NCI-H226 (cell line): ENCODE measurements around the gene GOLGA6C.
"Not testable (repeated sequence)": the region's sequence is repeated elsewhere in the genome, so short reads cannot be mapped to it uniquely, and the experiment has no call there.

Experiments
- DNase-seq: peaks from one replicate; pipeline ENCODE4 v3.0.0-alpha.2; 2015

GOLGA6C gene

GRCh38 chr15:75259873-75260272 is 1.7 kb downstream of the GOLGA6C start:
- DNase-seq = not testable (repeated sequence)

GRCh38 chr15:75273751-75274359 is 15.7 kb downstream of the GOLGA6C start:
- not testable (repeated sequence) for DNase-seq

GRCh38 chr15:75274509-75275107 is 16.5 kb downstream of the GOLGA6C start:
- DNase-seq = peak; percentile 18

- DNase-seq = peak; percentile 1
Observed at GRCh38 chr15:75275617-75276016, 17.5 kb downstream of the GOLGA6C start.

- DNase-seq = not testable (repeated sequence)
Observed at GRCh38 chr15:75278497-75278896, 20.4 kb downstream of the GOLGA6C start.

- not testable (repeated sequence) for DNase-seq
Observed at GRCh38 chr15:75282572-75282971, 24.4 kb downstream of the GOLGA6C start, which contains the start of gene GOLGA6D. GOLGA6D (plus strand) TSS chr15:75282835; CDS start chr15:75282876, 41 bp downstream.

GRCh38 chr15:75284152-75284551 is 26.0 kb downstream of the GOLGA6C start:
- DNase-seq = not testable (repeated sequence)

- not testable (repeated sequence) for DNase-seq
Observed at GRCh38 chr15:75293660-75294059, 35.5 kb downstream of the GOLGA6C start.

GRCh38 chr15:75298541-75299310 is 40.6 kb downstream of the GOLGA6C start:
- DNase-seq = not testable (repeated sequence)

- DNase-seq = not testable (repeated sequence)
Observed at GRCh38 chr15:75299311-75299688, 41.2 kb downstream of the GOLGA6C start.

- not testable (repeated sequence) for DNase-seq
Observed at GRCh38 chr15:75300026-75300425, 41.9 kb downstream of the GOLGA6C start.

- no peak for DNase-seq
Observed at GRCh38 chr15:75302318-75302717, 44.2 kb downstream of the GOLGA6C start.

- not testable (repeated sequence) for DNase-seq
Observed at GRCh38 chr15:75302753-75303152, 44.6 kb downstream of the GOLGA6C start.

GRCh38 chr15:75306188-75306587 is 48.1 kb downstream of the GOLGA6C start:
- no peak for DNase-seq

GRCh38 chr15:75307778-75308390 is 49.8 kb downstream of the GOLGA6C start:
- DNase-seq = peak; percentile 69

GRCh38 chr15:75309711-75310110 is 51.6 kb downstream of the GOLGA6C start:
- DNase-seq = no peak

- peak; percentile 40 for DNase-seq
Observed at GRCh38 chr15:75312548-75312947, 54.4 kb downstream of the GOLGA6C start.

- no peak for DNase-seq
Observed at GRCh38 chr15:75313116-75313845, 55.1 kb downstream of the GOLGA6C start.

- no peak for DNase-seq
Observed at GRCh38 chr15:75314552-75315290, 56.6 kb downstream of the GOLGA6C start.

- not testable (repeated sequence) for DNase-seq
Observed at GRCh38 chr15:75319231-75319897, 61.2 kb downstream of the GOLGA6C start.
